ENCODE measurements around the gene ETS2. TPM values are rescaled to one million over a fixed set of nuclear protein-coding genes. Genes with fewer than 3 reads are reported as not detected.
"Not testable (repeated sequence)": the region's sequence is repeated elsewhere in the genome, so short reads cannot be mapped to it uniquely, and the experiment has no call there.

ETS2 gene
- total and polyA plus RNA-seq, 2 experiments from 2014 or later: 19.5 to 36.8 TPM

- not testable (repeated sequence) for H3K36me3 ChIP-seq (ENCODE audit: insufficient read depth); DNase-seq (ENCODE audit: low spot score); H3K36me3 Mint-ChIP-seq (ENCODE audit: low read depth); H3K4me3 ChIP-seq; H3K4me3 Mint-ChIP-seq; H3F3A ChIP-seq (replicated peaks; ENCODE audit: low read depth); H3K9me3 Mint-ChIP-seq; H2AFZ ChIP-seq; H3K4me1 ChIP-seq (ENCODE audit: insufficient read depth); H3K9me2 ChIP-seq (ENCODE audit: insufficient read depth); H3K27ac ChIP-seq (ENCODE audit: low read depth); H3K4me2 ChIP-seq; H3K27me3 Mint-ChIP-seq (ENCODE audit: insufficient read depth, low read depth, poor library complexity); H3K79me2 ChIP-seq (replicated peaks; ENCODE audit: insufficient read depth); H3K27ac Mint-ChIP-seq; H3K4me1 Mint-ChIP-seq; H3K27me3 ChIP-seq (ENCODE audit: insufficient read depth); ATAC-seq; H4K20me1 ChIP-seq (replicated peaks; ENCODE audit: insufficient read depth)
Measured at GRCh38 chr21:38845374-38845773, 39.6 kb downstream of the ETS2 start.

- Histone ChIP-seq H2AFZ (peak overlapping the region; percentile 14; the same call in 1 of the 2 replicates), H3F3A (replicated peaks; ENCODE audit: low read depth) (no peaks in the 10 kb centered on the region), H3K9me2 (ENCODE audit: insufficient read depth) (peaks cover 6% of the 10 kb centered on the region; the same call in 1 of the 2 replicates), H3K36me3 (ENCODE audit: insufficient read depth) (no peaks in the 10 kb centered on the region), H3K4me1 (ENCODE audit: insufficient read depth) (no peaks in the 10 kb centered on the region), H3K4me2 (no peak overlapping the region), H3K79me2 (replicated peaks; ENCODE audit: insufficient read depth) (no peaks in the 10 kb centered on the region), H3K4me3 (no peak overlapping the region), H3K27me3 (ENCODE audit: insufficient read depth) (no peaks in the 10 kb centered on the region), H4K20me1 (replicated peaks; ENCODE audit: insufficient read depth) (no peaks in the 10 kb centered on the region), H3K27ac (ENCODE audit: low read depth) (no peak overlapping the region)
- no peak overlapping the region for H3K4me3 Mint-ChIP-seq
- peaks cover 6% of the 10 kb centered on the region for H3K4me1 Mint-ChIP-seq
- no peak for ATAC-seq
- no peaks in the 10 kb centered on the region; the same call in 2 of the 3 replicates for H3K9me3 Mint-ChIP-seq
- no peaks in the 10 kb centered on the region for H3K27me3 Mint-ChIP-seq (ENCODE audit: insufficient read depth, low read depth, poor library complexity)
- H3K36me3 Mint-ChIP-seq (ENCODE audit: low read depth): no peaks in the 10 kb centered on the region
- peak overlapping the region; percentile 68; the same call in 1 of the 2 replicates for H3K27ac Mint-ChIP-seq
- DNase-seq (ENCODE audit: low spot score): no peak
- TF ChIP-seq ZNF462 (CRISPR knock-in tag; IDR thresholded peaks at IDR 0.05): no peak
- TF ChIP-seq JUNB (IDR thresholded peaks at IDR 0.05; ENCODE audit: unreplicated experiment): no peak
- TF ChIP-seq CTCF (conservative IDR thresholded peaks at IDR 0.05; ENCODE audit: low read depth in 2 of 2): no peak
- no peak for TF ChIP-seq ZNF114 (CRISPR knock-in tag; IDR thresholded peaks at IDR 0.05)
- TF ChIP-seq REST (IDR thresholded peaks at IDR 0.05; ENCODE audit: unreplicated experiment): no peak
- TF ChIP-seq STAT1 (IDR thresholded peaks at IDR 0.05; ENCODE audit: unreplicated experiment): no peak
- no peak for TF ChIP-seq NANOG (IDR thresholded peaks at IDR 0.05; ENCODE audit: borderline replicate concordance)
- no peak for TF ChIP-seq ETS1 (IDR thresholded peaks at IDR 0.05)
- TF ChIP-seq POLR2AphosphoS5 (IDR thresholded peaks at IDR 0.05; ENCODE audit: low read depth): no peak
- no peak for TF ChIP-seq EZH2 (IDR thresholded peaks at IDR 0.05; ENCODE audit: low read depth, unreplicated experiment)
Measured at GRCh38 chr21:38847556-38847955, 41.8 kb downstream of the ETS2 start.

Measured in GM23338 (cell line).